NCI-H2081 (cell line): ENCODE data around the gene SDCCAG8.

ENCODE experiments used
- DNase-seq, 2 experiments: peaks; one replicate each; lab custom pipeline; 2025; lab: John Stamatoyannopoulos, UW

SDCCAG8 gene

DNA sequence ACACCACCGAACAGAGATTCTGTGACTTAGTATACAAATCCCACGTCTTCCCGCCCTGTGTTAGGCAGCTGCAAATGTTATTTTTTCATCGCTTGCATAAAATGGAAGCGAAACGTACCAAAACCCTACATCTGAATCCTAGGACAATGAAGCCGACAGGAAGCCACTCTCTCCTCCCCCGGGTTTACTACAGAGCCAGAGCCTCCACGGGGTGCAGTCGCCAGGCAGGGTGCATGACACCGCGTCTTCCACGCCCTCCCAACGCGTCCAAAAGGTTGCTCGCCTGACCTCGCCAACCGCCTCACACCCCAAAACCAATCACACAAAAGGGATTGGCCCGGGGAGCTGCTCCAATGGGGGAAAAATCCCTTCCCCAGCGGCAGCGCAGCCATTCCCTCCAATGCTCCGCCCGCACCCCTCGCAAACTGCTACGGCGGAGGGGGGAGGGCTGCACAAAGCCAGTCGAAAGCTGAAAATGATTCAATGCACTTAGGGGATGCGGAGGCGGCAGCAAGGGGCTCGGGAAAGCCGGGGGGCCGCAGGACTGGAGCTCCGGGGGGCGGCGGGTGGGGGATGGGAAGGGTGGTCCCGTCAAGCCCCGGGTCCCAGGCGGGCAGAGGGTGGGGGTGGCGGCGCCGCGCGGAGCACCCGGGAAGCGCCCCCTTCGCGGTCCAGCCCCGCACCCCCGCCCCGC lies 1.5 kb upstream of the SDCCAG8 start:
- peak; percentile 83 to 86 for DNase-seq

DNA sequence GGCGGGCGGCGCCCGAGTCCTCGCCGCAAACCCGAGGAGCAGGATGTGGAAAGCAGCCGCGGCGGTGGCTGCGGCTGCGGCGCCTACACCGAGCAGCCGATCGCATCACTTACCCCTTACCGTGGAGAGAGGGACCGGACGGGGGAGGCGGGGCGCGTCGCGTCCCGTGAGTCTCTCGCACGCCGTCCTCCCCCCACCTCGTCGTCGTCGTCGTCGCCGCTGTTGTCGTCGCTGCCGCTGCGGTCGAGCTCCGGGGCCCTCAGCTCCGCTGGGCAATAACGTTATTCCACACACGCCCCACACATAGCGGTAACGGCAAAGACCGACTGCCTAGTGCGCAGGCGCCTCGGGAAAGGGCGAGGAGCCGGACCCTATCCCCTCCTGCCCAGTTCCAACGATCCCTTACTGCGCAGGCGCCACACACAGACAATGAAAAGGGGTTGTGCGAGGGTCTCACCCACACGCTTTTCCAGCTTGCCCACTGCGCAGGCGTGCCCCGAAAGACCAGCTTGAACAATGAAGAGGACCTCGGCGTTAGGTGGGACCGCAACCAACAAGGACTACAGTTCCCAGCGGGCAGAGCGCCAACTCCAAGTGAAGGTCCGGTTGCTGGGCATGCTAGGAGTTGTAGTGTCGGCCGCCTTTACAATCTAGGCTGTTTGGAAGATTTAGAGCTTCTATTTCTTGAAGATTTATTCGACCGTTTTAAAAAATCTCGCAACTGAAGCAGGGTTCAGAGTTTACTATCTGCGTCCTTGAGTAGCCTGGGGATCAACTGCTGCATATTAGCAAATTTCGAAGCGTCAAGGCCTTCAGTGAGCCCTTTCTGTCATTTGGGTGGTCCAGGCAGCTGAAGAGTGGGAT lies 682 bp upstream of the SDCCAG8 start, which contains the start of gene CEP170:
TSS of gene CEP170 (minus strand) at position 355 of the 864 bp plus-strand sequence. CDS start 30,001 bp downstream, outside the sequence.
- peak; percentile 99 for DNase-seq

DNA sequence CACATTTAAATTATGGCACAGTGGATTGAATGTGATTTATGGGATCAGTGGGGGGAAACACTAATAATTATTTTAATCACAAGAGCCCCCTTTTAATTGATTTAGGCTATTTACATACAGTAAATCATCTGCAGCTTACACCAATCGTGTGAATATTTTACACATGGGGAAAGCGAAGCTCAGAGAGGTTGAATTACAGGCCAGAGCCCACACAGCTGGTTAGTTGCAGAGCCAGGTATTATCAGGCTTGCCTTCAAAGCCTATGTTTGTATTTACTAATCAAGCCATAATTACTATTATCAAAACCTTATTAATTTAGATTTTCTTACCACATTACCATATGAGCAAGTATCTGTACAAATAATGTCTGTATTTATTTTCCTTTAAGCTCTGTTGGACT lies 749 bp downstream of the SDCCAG8 start:
- DNase-seq: peak in 1 of 2 experiments; percentile 45

DNA sequence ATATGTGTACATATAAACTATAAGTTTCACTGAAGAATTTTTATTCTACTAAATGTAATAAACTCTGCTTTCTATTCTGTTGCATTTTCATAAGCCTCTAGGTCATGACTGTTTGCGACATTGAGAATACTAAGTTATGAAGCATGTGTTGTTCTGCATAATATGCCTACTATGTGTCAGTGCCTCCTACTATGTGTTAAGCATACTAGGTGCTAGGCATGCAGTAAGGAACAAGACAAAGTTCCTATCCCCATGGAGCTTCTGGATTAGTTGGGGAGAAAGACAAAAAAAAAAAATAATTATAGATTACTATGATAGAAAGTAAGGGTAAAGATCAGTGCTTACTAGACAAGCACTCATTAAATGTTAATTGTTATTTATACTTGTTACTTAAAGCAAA lies 1.3 kb downstream of the SDCCAG8 start:
- DNase-seq: no peak

DNA sequence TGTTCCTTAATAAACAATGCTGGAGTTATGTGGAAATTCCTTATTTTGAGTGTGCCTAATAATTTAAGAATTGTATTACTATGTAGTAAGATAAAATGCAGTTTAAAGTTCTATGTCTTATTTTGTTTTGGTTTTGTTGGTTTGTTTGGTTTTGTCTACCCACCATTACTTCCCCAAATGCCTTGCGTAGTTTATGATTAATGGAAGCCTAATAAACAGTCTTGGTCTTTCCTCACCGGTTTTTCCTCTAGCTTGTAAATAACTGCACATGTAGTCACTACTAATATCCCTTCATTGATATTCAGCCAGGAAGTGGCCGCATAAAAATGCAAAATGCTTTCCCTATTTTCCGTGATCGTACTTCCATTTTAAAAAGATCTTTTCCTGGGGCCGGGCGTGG lies 2.9 kb downstream of the SDCCAG8 start:
- no peak for DNase-seq

DNA sequence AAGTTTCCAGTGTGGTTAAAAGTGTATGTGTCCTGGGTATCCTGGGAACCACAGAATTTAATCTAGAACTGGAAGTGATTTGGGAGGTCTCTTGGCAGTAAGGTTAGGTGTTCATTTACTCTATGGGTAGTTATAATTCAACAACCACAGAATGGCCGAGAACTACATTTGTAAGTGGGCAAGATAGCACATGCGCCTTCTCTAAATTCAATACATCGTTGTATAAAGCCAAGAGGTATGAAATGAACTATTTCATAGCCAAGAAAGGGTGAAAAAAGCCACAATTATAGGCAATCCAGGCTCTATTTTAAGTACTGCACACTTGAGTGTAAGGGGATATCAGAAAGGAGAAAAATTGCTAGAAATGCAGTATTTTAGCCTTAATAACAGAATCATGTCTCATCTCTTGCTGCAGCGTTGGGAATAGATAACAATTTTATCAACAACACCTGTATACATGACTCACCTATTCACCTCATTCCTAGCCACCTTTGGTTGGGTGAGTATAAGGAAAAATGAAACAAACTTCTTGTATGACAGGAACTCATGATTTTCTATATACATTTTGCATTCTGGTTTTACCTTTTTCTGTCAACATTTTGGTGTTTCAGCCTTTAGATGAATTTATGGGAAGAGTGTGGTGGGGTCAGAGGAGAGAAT lies 4.5 kb downstream of the SDCCAG8 start:
- no peak for DNase-seq

DNA sequence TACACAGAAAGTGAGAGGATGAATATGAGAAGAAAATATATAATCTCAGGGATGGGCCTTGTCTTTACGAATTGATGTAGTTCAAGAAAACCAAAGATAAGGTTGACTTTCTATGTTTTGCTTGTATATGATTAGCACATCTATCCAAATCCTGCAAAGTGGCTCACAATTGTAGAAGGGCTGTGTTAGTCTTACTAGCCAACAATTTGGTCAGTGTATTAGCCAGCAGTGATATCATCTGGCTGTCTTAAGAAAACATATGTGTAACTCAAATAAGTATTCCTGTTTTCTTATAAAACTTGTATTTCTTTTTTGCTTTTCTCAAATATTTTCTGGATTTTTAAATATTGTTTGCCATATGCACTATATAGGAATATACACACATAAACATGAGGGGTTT lies 5.5 kb downstream of the SDCCAG8 start:
- DNase-seq: no peak

DNA sequence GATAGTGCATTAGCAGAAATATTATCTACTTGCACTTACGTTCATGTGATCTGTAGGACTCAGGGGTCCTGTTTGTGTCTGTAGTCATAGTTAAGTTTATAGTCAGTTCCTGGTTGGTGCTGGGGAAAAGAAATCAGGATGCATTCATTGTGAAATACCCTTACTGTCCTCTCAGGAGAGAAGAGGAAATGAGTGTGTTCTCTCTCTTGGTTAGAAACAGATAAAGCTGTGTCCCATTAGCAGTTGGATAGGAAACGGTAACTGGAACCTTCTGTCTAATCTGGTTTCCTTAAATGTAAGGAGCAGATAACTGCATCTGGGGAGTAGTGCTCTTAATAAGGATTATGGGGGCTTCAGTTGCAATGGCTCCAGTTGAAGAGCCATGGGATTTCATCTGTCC lies 8.9 kb downstream of the SDCCAG8 start:
- DNase-seq: no peak

DNA sequence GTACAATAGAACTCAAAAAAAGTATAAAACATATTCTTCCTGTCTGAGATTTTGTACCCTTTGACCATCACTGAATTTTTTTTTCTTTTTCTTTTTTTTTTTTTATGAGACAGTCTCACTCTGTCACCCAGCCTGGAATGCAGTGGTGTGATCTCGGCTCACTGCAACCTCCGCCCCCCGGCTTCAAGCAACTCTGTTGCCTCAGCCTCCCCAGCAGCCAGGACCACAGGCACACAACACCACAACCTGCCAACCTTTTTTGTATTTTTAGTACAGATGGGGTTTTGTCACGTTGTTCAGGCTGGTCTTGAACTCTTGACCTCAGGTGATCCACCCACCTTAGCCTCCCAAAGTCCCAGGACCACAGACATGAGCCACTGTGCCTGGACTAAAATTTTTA lies 10.4 kb downstream of the SDCCAG8 start:
- no peak for DNase-seq

DNA sequence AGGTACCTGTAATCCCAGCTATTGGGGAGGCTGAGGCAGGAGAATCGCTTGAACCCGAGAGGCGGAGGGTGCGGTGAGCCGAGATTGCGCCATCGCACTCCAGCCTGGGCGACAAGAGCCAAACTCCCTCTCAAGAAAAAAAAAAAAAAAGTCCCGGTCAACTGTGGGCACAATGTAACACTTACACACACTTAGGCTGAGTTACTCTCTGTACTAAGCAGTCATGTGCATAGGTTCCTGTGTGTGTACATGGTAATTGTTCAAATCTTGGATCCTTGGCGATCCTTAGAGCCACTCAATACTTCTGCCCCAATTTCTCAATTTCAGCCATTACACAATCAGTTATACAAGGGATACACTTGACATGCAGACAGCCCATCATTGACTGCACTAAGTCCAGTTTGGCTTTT lies 11.6 kb downstream of the SDCCAG8 start:
- no peak for DNase-seq

DNA sequence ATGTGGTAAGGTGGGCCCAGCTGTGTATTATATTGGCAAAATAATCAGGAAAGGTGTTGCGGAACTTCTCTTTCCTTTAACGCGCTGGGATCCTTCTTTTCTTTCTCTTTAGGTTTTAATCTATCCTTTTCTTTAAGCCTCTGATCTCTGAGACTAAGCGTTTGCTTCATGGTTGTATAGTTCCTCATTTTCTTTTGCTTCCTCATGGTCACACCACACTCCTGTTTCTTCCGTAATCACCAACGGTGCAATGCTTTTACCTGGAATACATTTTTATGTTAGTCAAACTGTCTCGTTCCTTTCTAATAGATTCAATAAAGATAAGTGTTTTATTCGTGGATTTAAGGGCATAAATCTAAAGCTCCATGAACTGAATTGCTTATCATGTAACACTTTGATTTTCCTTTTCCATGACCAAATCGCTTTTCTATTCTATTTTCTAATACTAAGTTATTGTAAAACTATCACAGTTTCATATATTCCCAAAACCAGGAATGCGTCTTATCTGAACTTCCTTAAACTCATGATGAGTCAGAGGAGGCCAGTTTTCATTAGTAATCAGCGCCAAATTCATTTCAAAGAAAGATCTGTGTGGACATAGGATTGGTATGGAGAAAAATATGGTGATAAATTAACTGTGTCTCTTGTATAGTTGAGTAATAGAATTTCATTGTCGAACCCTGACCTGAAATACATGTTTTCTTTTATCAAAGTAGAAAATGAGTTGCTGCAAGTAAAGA lies 12.2 kb downstream of the SDCCAG8 start:
- no peak for DNase-seq

DNA sequence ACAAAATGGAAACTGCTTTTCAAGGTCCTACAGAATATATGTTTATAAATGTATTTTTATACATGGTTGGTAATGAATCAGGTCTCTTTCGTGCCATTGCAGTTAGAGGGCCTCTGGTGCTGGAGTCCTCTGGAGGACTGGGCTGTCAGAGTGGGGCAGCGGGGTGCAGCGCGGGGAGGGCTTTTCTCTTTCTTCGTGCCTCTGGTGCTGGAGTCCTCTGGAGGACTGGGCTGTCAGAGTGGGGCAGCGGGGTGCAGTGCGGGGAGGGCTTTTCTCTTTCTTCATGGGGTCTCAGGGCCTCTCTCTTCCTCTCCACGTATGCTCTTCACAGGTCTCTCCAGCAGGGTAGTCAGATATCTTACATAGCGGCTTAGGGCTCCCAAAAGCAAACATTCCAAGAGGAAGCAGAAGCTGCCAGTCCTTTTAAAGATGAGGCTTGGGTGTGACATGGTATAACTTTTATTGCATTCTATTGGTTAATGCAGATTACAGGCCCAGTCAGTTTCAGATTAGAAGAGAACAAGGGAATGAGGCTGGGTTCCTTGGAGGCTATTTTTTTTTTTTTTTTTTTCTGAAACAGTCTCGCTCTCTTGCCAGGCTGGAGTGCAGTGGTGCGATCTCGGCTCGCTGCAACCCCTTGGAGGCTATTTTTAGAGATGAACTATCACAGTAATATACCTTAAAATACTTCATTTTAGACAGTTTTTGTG lies 13.1 kb downstream of the SDCCAG8 start:
- no peak for DNase-seq

DNA sequence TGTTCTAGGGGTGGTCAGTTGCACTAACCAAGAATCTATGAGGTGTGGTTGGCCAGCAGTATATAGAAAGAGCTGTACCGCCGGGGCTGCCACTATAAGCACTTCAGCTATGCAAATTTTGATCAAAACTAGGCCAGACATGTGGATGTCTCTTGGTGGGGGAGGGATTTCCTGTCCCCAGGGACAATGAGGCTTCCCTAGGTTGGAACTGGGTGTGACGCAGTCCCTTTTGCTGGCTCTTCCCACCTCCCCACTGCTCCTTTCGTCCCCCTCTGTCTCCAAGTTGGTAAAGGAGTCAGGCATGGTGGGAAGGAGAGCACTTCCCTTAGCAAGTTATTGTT lies 13.6 kb downstream of the SDCCAG8 start:
- no peak for DNase-seq

DNA sequence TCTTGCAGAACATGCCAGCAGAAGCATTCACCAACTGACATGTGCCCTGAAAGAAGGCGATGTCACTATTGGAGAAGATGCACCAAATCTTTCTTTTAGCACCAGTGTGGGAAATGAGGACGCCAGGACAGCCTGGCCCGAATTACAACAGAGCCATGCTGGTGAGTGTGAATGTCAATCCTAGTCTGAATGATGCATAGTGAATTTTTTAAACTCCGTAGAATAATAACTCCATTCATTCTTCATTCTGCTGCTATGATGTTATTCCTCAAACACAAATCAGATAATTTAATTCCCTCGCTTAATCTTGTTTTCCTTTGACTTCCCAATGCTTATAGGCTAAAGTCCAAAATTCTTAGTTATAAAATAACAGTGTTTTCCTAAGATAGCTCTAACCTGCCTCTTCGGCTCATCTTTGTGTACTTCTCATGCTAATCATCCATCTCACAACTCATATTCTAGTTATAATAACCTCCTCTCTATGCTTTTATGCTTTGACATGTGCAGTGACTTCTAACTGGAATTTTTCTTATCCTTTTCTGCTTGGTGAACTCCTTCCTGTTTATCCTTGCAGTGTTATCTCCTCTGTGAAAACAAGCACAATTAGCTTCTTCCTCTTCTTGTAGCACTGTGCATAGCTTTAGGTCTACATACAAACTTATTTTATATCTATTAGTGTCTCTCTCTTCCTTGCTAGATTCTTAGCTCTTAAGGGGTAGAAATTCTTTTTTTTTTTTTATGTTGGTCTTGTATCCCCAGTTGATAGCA lies 14.4 kb downstream of the SDCCAG8 start:
- DNase-seq: no peak

DNA sequence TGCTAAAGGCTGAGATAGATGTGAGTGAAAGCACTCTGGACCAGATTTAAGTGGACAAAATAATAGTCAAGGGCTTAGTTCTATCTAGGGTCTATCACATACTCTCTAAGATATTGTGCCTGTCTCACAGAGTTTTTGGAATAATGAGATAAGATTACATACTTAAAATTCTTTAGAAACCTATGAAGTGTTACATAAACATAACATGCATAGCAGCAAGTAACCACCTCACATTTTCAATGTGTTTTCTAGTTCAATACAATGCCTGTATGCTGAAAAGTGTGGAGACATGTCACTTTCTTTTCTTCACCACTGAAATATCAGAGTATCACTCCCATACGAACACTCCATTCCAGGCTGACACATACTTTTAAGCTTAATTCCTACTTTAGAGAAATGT lies 16.2 kb downstream of the SDCCAG8 start:
- no peak for DNase-seq

DNA sequence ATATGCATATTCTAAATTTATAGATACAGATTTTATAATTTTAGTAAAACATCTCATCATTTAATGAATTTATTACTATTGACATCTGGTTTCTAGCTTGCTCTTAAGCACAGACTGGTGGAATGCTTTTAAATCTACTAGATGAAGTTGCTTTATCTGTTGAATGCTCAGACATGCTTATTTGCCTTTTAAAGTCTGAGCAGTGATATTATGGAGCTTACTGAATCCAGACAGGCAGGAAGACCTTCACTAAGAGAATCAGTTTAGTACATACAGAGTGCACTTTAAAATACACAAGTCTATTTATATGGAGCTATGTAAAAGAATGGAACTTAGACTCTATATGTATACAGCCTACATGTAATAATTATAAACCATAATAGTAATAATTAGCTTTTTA lies 16.6 kb downstream of the SDCCAG8 start:
- DNase-seq: no peak

DNA sequence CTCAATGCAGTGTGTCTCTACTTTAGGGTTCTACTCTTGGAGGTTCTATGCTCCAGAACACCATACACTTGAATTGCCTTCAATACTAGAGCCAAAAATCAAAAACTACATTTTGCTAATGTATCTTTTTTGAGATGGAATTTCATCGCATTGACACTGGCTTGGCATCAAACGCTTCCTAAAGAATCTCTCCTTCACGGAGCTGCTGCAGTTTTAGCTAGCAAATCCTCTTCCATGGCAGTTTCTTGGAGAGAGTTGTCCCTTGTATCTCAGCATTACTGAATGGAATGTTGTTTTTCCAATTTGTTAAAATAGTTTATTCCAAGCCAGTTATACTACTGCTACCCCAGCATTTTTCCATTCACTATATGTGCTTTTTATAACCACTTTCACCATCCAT lies 17.7 kb downstream of the SDCCAG8 start:
- no peak for DNase-seq

DNA sequence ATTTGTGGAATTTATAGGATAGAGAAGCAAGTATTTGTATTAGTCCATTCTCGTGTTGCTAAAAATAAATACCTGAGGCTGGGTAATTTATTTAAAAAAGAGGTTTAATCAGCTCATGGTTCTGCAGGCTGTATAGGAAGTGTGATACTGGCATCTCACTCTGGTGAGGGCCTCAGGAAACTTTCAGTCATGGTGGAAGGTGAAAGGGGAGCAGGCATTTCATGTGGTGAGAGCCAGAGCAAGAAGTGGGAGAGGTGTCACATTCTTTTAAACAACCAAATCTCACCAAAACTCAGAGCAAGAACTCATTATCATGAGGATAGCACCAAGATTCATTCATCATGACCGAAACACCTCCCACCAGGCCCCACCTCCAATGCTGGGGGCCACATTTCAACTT lies 18.1 kb downstream of the SDCCAG8 start:
- no peak for DNase-seq

DNA sequence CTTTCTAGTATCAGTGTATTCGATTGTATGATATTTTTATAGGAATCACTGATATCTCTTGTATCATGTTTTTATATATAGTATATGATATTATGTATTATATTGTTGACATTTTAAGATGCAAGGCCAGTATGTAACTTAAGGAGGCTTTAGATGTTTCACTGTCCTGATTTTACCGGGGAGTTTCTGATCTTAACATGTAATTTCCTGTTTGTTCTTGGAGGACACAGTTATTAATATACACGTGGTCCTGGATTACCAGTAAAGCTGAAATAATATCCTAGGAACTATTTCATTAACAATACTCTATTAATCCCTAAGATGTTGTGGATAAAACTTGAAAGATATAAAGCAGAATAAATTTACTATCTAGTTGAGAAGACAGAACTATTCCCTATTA lies 19.5 kb downstream of the SDCCAG8 start:
- no peak for DNase-seq

DNA sequence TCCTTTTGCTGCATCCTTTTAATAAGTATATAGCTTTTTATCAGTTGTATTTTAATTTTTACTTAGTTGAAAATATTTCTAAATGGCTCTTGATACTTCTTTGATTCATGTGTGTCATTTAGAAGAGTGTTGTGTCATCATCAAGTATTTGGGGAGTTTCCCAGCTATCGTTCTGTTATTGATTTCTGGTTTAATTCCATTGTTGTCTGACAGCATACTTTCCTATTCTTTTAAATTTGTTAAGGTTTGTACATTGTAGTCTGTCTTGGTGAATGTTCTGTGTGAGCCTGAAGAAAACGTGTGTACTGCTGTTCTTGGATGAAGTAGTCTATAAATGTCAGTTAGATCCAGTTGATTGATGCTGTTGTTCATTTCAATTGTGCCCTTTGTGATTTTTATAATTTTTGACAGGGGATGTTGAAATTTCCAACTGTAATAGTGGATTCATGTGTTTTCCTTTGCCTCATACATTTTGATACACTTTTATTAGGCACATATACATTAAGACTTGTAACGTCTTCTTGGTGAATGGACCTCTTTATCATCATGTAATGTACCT lies 24.8 kb downstream of the SDCCAG8 start:
- DNase-seq: no peak

DNA sequence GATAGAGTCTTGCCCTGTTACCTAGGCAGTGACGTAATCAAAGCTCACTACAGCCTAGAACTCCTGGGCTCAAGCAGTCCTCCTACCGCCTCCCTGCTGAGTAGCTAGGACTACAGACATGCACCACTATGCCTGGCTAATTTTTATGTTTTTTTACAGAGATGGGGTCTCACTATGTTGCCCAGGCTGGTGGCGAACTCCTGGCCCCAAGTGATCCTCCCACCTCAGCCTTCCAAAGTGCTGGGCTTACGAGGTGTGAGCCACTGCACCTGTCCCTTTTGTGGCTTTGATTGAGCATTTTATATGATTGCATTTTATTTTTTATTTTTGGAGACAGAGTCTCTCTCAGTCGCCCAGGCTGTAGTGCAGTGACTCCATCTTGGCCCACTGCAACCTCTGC lies 25.8 kb downstream of the SDCCAG8 start:
- no peak for DNase-seq
